Endothelial cell of umbilical vein (primary cell): ENCODE data around the gene MLLT1. TPM values are rescaled to one million over a fixed set of nuclear protein-coding genes. Genes with fewer than 3 reads are reported as not detected.

Experiments
- BruUV-seq: library from RNA; stranded (reverse); fragments of 400-500 nt; replicated peaks from 2 replicates; lab custom pipeline; 2021; lab: Mats Ljungman, UMichigan
- CTCF ChIA-PET: fragments of 300-600, 350-600 bp; sonication (Branson Sonifier 250); formaldehyde crosslinking; loops from one replicate; lab custom pipeline; 2021; ENCODE audit warnings: antibody characterized with exemption, inconsistent platforms; lab: Charles Lee
- POLR2A ChIA-PET: fragments of 300-600, 350-600 bp; sonication (Branson Sonifier 250); formaldehyde crosslinking; loops from one replicate; lab custom pipeline; 2021; ENCODE audit warnings: antibody characterized with exemption, inconsistent platforms; lab: Charles Lee
- DNase-seq: peaks from one replicate; pipeline ENCODE4 v3.0.0-alpha.2; 2011; ENCODE audit warnings: low read depth, low spot score
- FAIRE-seq: peaks from 2 replicates; lab custom pipeline; 2011; peaks lifted over from hg19 to GRCh38; lab: Jason Lieb, UNC
- H2AFZ ChIP-seq: 2 replicates; pipeline ENCODE4 v1.6.0; 2012; ENCODE audit warnings: low read depth, low read length, control low read depth, inconsistent platforms
- H3K27ac ChIP-seq: 2 replicates; pipeline ENCODE4 v1.5.1; 2011; ENCODE audit warnings: low read depth, mild to moderate bottlenecking, control low read depth, low read length, moderate library complexity; ENCODE audit not compliant: insufficient read depth
- H3K27me3 ChIP-seq, 2 experiments: 2 replicates each; pipeline versions ENCODE4 v1.6.0 to v1.6.1; 2011; ENCODE audit warnings: low read length in 2 of 2, mixed read lengths in 1 of 2; ENCODE audit not compliant: control insufficient read depth in 2 of 2, insufficient read depth in 2 of 2
- H3K36me3 ChIP-seq, 2 experiments: 2 replicates in 1 of 2; 3 replicates in 1 of 2; pipeline ENCODE4 v1.5.1; 2011; ENCODE audit warnings: low read length in 2 of 2, mild to moderate bottlenecking in 1 of 2, moderate library complexity in 1 of 2; ENCODE audit not compliant: control insufficient read depth in 2 of 2, insufficient read depth in 2 of 2; ENCODE audit errors: extremely low read depth in 1 of 2
- H3K4me1 ChIP-seq: 3 replicates; pipeline ENCODE4 v1.5.1; 2011; ENCODE audit warnings: mild to moderate bottlenecking, low read length; ENCODE audit not compliant: control insufficient read depth, insufficient read depth; ENCODE audit errors: extremely low read depth
- H3K4me2 ChIP-seq: 2 replicates; pipeline ENCODE4 v1.6.1; 2011; ENCODE audit warnings: low read length, control low read depth, mixed read lengths; ENCODE audit not compliant: insufficient read depth
- H3K4me3 ChIP-seq, 3 experiments: fragments of 200-600 bp in 1 of 3; sonication (generic), shearing (Covaris generic) in 1 of 3; replicated peaks in 1 of 3; 2 replicates each; pipeline ENCODE4 v1.5.1; 2011 to 2016; ENCODE audit warnings: control low read depth in 3 of 3, low read length in 3 of 3, mild to moderate bottlenecking in 2 of 3, inconsistent platforms in 1 of 3, low read depth in 1 of 3, moderate library complexity in 1 of 3; ENCODE audit not compliant: insufficient read depth in 1 of 3
- H3K79me2 ChIP-seq: 2 replicates; pipeline ENCODE4 v1.6.0; 2012; ENCODE audit warnings: low read length, inconsistent platforms; ENCODE audit not compliant: control insufficient read depth, insufficient read depth
- H3K9ac ChIP-seq: replicated peaks from 2 replicates; pipeline ENCODE3; 2011; ENCODE audit warnings: low read length, control low read depth; ENCODE audit not compliant: insufficient read depth; ENCODE audit errors: extremely low read depth
- H3K9me1 ChIP-seq: replicated peaks from 3 replicates; pipeline ENCODE4 v1.6.0; 2011; ENCODE audit warnings: mild to moderate bottlenecking, low read length; ENCODE audit not compliant: control insufficient read depth, insufficient read depth; ENCODE audit errors: extremely low read depth
- H3K9me3 ChIP-seq: replicated peaks from 2 replicates; pipeline ENCODE4 v1.5.1; 2012; ENCODE audit warnings: low read length, inconsistent platforms; ENCODE audit not compliant: control insufficient read depth, insufficient read depth
- H4K20me1 ChIP-seq: replicated peaks from 2 replicates; pipeline ENCODE3; 2011; ENCODE audit warnings: mild to moderate bottlenecking, low read length; ENCODE audit not compliant: control insufficient read depth, insufficient read depth; ENCODE audit errors: extremely low read depth
- EZH2 ChIP-seq: IDR thresholded peaks from 2 replicates; pipeline ENCODE4 v1.6.1; 2012; ENCODE audit warnings: borderline replicate concordance, low read depth, mild to moderate bottlenecking, moderate library complexity, low read length, inconsistent platforms; ENCODE audit not compliant: severe bottlenecking
- GATA2 ChIP-seq: IDR thresholded peaks from 2 replicates; pipeline ENCODE4 v1.7.0; 2011; ENCODE audit warnings: low read depth, mild to moderate bottlenecking, moderate library complexity, mixed read lengths, low read length; ENCODE audit not compliant: insufficient read length, insufficient read depth
- JUN ChIP-seq: IDR thresholded peaks from 2 replicates; pipeline ENCODE4 v1.6.1; 2011; ENCODE audit warnings: borderline replicate concordance, low read depth; ENCODE audit not compliant: insufficient read length, insufficient read depth
- MAX ChIP-seq: IDR thresholded peaks from 2 replicates; pipeline ENCODE4 v1.6.1; 2011; ENCODE audit not compliant: insufficient read depth, insufficient read length
- MYC ChIP-seq: IDR thresholded peaks from one replicate; pipeline ENCODE4 v1.6.1; 2011; ENCODE audit warnings: mild to moderate bottlenecking, low read depth, low read length
- POLR2A ChIP-seq: IDR thresholded peaks from 2 replicates; pipeline ENCODE4 v1.6.1; 2012; ENCODE audit warnings: low read depth, mild to moderate bottlenecking, control low read depth, low read length
- POLR2AphosphoS5 ChIP-seq: IDR thresholded peaks from 2 replicates; pipeline ENCODE4 v1.6.1; 2012; ENCODE audit warnings: low read depth, mild to moderate bottlenecking, control low read depth, low read length, moderate library complexity; ENCODE audit not compliant: insufficient read depth
- dilution Hi-C: fragments of 300-500 bp; cut with MboI; formaldehyde crosslinking; loops from one replicate; pipeline ENCODE4 v1.15.0; 2019; ENCODE audit warnings: low sequenced_read_pairs; ENCODE audit not compliant: extremely low pct_ligation_motif_present
- intact Hi-C: fragments of 100-400 bp; cut with micrococcal nuclease; formaldehyde crosslinking; loops from one replicate; pipeline ENCODE4 v1.10.0; 2022
- polyA plus RNA-seq, 4 experiments: library from polyadenylated mRNA; depleted of rRNA in 3 of 4; stranded (reverse) in 3 of 4; unstranded in 1 of 4; fragments of >200 nt; gene quantifications; 2 replicates each; pipeline versions ENCODE4 v1.2.1 to v1.2.3, GENCODE V29; 2011 to 2012; ENCODE audit warnings: missing spikeins in 1 of 4
- total RNA-seq: library from RNA; stranded (reverse); gene quantifications from 2 replicates; pipeline ENCODE4 v1.2.3, GENCODE V29; 2021
- TF ChIP-seq, protein P1 (sequence below), 2 donors: IDR thresholded peaks; 1 replicate in 1 of 2; 2 replicates in 1 of 2; pipeline ENCODE4 v1.5.1; 2011; ENCODE audit warnings: low read length in 2 of 2, mild to moderate bottlenecking in 2 of 2, moderate library complexity in 2 of 2, control low read depth in 1 of 2, inconsistent platforms in 1 of 2, low read depth in 1 of 2; ENCODE audit not compliant: insufficient read depth in 1 of 2; ENCODE audit errors: extremely low read depth in 1 of 2

Gene MLLT1
- total and polyA plus RNA-seq, 2 donors (not counting 3 experiments of a cell fraction or from before 2014, with no cell fraction given) = 43.9 to 84.8 TPM

GRCh38 chr19:6260912-6261650 is 18.7 kb downstream of the MLLT1 start:
- peak; percentile 56 for FAIRE-seq
- Histone ChIP-seq H4K20me1 (no peaks in the 10 kb centered on the region), H3K79me2 (peaks cover 55% of the 10 kb centered on the region), H3K4me3 (no peak overlapping the region), H2AFZ (no peak overlapping the region), H3K9me1 (no peaks in the 10 kb centered on the region), H3K9ac (no peak overlapping the region), H3K9me3 (no peaks in the 10 kb centered on the region), H3K27me3 (no peaks in the 10 kb centered on the region), H3K36me3 (peaks cover 0 to 34% of the 10 kb centered on the region in 2 experiments), H3K4me2 (no peak overlapping the region), H3K4me1 (no peaks in the 10 kb centered on the region), H3K27ac (no peak overlapping the region)
- no peak for TF ChIP-seq MAX
- no peak for TF ChIP-seq POLR2A
- no peak for TF ChIP-seq MYC
- no peak for TF ChIP-seq JUN
- no peak for TF ChIP-seq EZH2
- TF ChIP-seq GATA2 = no peak
- TF ChIP-seq, protein P1, sequence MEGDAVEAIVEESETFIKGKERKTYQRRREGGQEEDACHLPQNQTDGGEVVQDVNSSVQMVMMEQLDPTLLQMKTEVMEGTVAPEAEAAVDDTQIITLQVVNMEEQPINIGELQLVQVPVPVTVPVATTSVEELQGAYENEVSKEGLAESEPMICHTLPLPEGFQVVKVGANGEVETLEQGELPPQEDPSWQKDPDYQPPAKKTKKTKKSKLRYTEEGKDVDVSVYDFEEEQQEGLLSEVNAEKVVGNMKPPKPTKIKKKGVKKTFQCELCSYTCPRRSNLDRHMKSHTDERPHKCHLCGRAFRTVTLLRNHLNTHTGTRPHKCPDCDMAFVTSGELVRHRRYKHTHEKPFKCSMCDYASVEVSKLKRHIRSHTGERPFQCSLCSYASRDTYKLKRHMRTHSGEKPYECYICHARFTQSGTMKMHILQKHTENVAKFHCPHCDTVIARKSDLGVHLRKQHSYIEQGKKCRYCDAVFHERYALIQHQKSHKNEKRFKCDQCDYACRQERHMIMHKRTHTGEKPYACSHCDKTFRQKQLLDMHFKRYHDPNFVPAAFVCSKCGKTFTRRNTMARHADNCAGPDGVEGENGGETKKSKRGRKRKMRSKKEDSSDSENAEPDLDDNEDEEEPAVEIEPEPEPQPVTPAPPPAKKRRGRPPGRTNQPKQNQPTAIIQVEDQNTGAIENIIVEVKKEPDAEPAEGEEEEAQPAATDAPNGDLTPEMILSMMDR (IDR thresholded peaks at IDR 0.05; ENCODE audit: extremely low read depth in 1 of 2, insufficient read depth in 1 of 2, low read depth in 1 of 2, low read length in 2 of 2) = peak; percentile 59 to 76
- TF ChIP-seq POLR2AphosphoS5 = no peak
- intact Hi-C loops (loop anchor here (1.0 kb wide), 2 partner anchors 19 to 43 kb away; no protein-coding TSS in a partner anchor), dilution Hi-C loops (no loop called here)
- CTCF ChIA-PET = interaction anchor here (0.5 to 3.9 kb wide), 13 partner anchors 10 to 511 kb away, joined by 3 to 34 read pairs (median 3); partner anchors contain the start of gene ALKBH7
- no TSS peak for BruUV-seq
- DNase-seq = peak; percentile 44
- POLR2A ChIA-PET = no interaction called here
